ENCODE data around the gene OR1F1.

GRCh38 chr16:3220839-3221238 is 32.8 kb downstream of the OR1F1 start:
- TF ChIP-seq CTCF (IDR thresholded peaks at IDR 0.05) (no peak), POLR2A (IDR thresholded peaks at IDR 0.05) (no peak)

Data from uterus (tissue), 2 donors.